IPS DF 19.7 (cell line): ENCODE results near the gene RBM4.
A peak's percentile ranks its signal among the peaks of the same experiment; 100 is the strongest.
"Not testable (repeated sequence)": the region's sequence is repeated elsewhere in the genome, so short reads cannot be mapped to it uniquely, and the experiment has no call there.

ENCODE experiments used
- DNase-seq: peaks from one replicate; pipeline ENCODE4 v3.0.0-alpha.2; 2013; ENCODE audit warnings: low read depth, low spot score

Gene RBM4

GRCh38 chr11:66616379-66617154 lies 21.9 kb upstream of the RBM4 start, which contains the start of gene RBM14:
TSS of gene RBM14 (plus strand) at chr11:66616630. CDS start at chr11:66616721, 91 bp downstream.
- peak; percentile 99 for DNase-seq

GRCh38 chr11:66617155-66617834 lies 21.2 kb upstream of the RBM4 start:
- DNase-seq: no peak

GRCh38 chr11:66619080-66619554 lies 19.4 kb upstream of the RBM4 start:
- DNase-seq: no peak

GRCh38 chr11:66624450-66624849 lies 14.1 kb upstream of the RBM4 start:
- DNase-seq: no peak

- no peak for DNase-seq
These were observed 13.3 kb upstream of the RBM4 start for GRCh38 chr11:66625041-66625751.

- no peak for DNase-seq
These were observed 12.8 kb upstream of the RBM4 start for GRCh38 chr11:66625752-66626149.

- DNase-seq: no peak
These were observed 12.1 kb upstream of the RBM4 start for GRCh38 chr11:66626382-66626781.

GRCh38 chr11:66626926-66627325 lies 11.6 kb upstream of the RBM4 start:
- no peak for DNase-seq

- DNase-seq: no peak
These were observed 10.4 kb upstream of the RBM4 start for GRCh38 chr11:66628061-66628603.

GRCh38 chr11:66629356-66629755 lies 9.1 kb upstream of the RBM4 start:
- no peak for DNase-seq

- no peak for DNase-seq
These were observed 6.6 kb upstream of the RBM4 start for GRCh38 chr11:66631883-66632282.

GRCh38 chr11:66632952-66633351 lies 5.6 kb upstream of the RBM4 start:
- no peak for DNase-seq

GRCh38 chr11:66636411-66636810 lies 2.1 kb upstream of the RBM4 start:
- DNase-seq: no peak

GRCh38 chr11:66637557-66638176 lies 836 bp upstream of the RBM4 start:
- no peak for DNase-seq

GRCh38 chr11:66639066-66639813 lies 737 bp downstream of the RBM4 start:
- no peak for DNase-seq

- DNase-seq: not testable (repeated sequence)
These were observed 1.4 kb downstream of the RBM4 start for GRCh38 chr11:66639814-66640340.

- DNase-seq: no peak
These were observed 3.3 kb downstream of the RBM4 start for GRCh38 chr11:66641834-66642233.

- DNase-seq: no peak
These were observed 5.4 kb downstream of the RBM4 start for GRCh38 chr11:66643745-66644437.

GRCh38 chr11:66646828-66647227 lies 8.3 kb downstream of the RBM4 start:
- DNase-seq: no peak

GRCh38 chr11:66649903-66650302 lies 11.4 kb downstream of the RBM4 start:
- DNase-seq: no peak
